Mesodermal cell (in vitro differentiated cells): Measurements from ENCODE around the gene CLEC14A.

ENCODE experiments used
- H3K27ac ChIP-seq: 2 replicates; pipeline ENCODE4 v1.7.0; 2013; ENCODE audit warnings: mild to moderate bottlenecking, low read depth, low read length, moderate library complexity; ENCODE audit not compliant: severe bottlenecking
- H3K36me3 ChIP-seq: 2 replicates; pipeline ENCODE4 v1.7.1; 2013; ENCODE audit warnings: mild to moderate bottlenecking, low read length, moderate library complexity; ENCODE audit not compliant: control insufficient read depth, insufficient read depth
- H3K4me1 ChIP-seq: one replicate; pipeline ENCODE4 v1.7.1; 2013; ENCODE audit warnings: mild to moderate bottlenecking, low read length; ENCODE audit not compliant: insufficient read depth, control insufficient read depth, poor library complexity, severe bottlenecking
- H3K4me3 ChIP-seq: 2 replicates; pipeline ENCODE4 v1.7.0; 2013; ENCODE audit warnings: low read length, control low read depth, mild to moderate bottlenecking; ENCODE audit not compliant: insufficient read depth, poor library complexity, severe bottlenecking; ENCODE audit errors: extremely low read depth
- H3K9me3 ChIP-seq: 2 replicates; pipeline ENCODE4 v1.7.1; 2013; ENCODE audit warnings: mild to moderate bottlenecking, low read length, moderate library complexity; ENCODE audit not compliant: control insufficient read depth
- WGBS, 2 experiments: methylation state at CpG; one replicate each; pipeline ENCODE4 v1.1.5; 2013; ENCODE audit warnings: missing lambda C conversion rate in 2 of 2; ENCODE audit not compliant: insufficient coverage in 2 of 2; 5-methylcytosine and 5-hydroxymethylcytosine counted together

CLEC14A gene

DNA sequence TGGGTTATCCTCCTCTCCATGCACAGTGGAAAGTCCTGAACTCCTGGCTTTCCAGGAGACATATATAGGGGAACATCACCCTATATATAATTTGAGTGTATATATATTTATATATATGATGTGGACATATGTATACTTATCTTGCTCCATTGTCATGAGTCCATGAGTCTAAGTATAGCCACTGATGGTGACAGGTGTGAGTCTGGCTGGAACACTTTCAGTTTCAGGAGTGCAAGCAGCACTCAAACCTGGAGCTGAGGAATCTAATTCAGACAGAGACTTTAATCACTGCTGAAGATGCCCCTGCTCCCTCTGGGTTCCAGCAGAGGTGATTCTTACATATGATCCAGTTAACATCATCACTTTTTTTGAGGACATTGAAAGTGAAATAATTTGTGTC lies 43.8 kb downstream of the CLEC14A start:
- no peaks in the 10 kb centered on the region for H3K36me3 ChIP-seq
- no peaks in the 10 kb centered on the region for H3K9me3 ChIP-seq
- peaks cover 6% of the 10 kb centered on the region for H3K4me1 ChIP-seq
- H3K27ac ChIP-seq = no peak overlapping the region
- no peak overlapping the region for H3K4me3 ChIP-seq

DNA sequence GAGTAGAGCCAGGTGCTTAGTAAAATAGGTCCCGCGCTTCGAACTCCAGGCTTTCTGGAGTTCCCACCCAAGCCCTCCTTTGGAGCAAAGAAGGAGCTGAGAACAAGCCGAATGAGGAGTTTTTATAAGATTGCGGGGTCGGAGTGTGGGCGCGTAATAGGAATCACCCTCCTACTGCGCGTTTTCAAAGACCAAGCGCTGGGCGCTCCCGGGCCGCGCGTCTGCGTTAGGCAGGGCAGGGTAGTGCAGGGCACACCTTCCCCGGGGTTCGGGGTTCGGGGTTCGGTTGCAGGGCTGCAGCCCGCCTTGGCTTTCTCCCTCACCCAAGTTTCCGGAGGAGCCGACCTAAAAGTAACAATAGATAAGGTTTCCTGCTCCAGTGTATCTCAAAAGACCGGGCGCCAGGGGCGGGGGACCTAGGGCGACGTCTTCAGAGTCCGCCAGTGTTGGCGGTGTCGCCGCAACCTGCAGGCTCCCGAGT lies 44.6 kb downstream of the CLEC14A start:
- 6 to 9% methylated on average over 26 to 27 of the region's 34 CpGs for WGBS, 2 experiments
- H3K27ac ChIP-seq = no peak overlapping the region
- peak overlapping the region; percentile 24 for H3K4me3 ChIP-seq

DNA sequence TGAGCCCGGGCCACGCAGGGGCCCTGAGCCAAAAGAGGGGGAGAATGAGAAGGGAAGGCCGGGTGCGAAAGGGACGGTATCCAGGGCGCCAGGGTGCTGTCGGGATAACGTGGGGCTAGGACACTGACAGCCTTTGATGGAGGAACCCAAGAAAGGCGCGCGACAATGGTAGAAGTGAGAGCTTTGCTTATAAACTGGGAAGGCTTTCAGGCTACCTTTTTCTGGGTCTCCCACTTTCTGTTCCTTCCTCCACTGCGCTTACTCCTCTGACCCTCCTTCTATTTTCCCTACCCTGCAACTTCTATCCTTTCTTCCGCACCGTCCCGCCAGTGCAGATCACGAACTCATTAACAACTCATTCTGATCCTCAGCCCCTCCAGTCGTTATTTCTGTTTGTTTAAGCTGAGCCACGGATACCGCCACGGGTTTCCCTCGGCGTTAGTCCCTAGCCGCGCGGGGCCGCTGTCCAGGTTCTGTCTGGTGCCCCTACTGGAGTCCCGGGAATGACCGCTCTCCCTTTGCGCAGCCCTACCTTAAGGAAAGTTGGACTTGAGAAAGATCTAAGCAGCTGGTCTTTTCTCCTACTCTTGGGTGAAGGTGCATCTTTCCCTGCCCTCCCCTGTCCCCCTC lies 45.2 kb downstream of the CLEC14A start:
- peak overlapping the region; percentile 24 for H3K4me3 ChIP-seq
- peaks cover 6% of the 10 kb centered on the region for H3K4me1 ChIP-seq
- H3K36me3 ChIP-seq = no peaks in the 10 kb centered on the region
- no peak overlapping the region for H3K27ac ChIP-seq
- H3K9me3 ChIP-seq = no peaks in the 10 kb centered on the region
- 7 to 9% methylated on average over 27 to 28 of the region's 29 CpGs for WGBS, 2 experiments

More for the DNA sequence above, 44.6 kb downstream of the CLEC14A start:
- no peaks in the 10 kb centered on the region for H3K9me3 ChIP-seq
- H3K36me3 ChIP-seq = no peaks in the 10 kb centered on the region
- H3K4me1 ChIP-seq = peaks cover 6% of the 10 kb centered on the region

DNA sequence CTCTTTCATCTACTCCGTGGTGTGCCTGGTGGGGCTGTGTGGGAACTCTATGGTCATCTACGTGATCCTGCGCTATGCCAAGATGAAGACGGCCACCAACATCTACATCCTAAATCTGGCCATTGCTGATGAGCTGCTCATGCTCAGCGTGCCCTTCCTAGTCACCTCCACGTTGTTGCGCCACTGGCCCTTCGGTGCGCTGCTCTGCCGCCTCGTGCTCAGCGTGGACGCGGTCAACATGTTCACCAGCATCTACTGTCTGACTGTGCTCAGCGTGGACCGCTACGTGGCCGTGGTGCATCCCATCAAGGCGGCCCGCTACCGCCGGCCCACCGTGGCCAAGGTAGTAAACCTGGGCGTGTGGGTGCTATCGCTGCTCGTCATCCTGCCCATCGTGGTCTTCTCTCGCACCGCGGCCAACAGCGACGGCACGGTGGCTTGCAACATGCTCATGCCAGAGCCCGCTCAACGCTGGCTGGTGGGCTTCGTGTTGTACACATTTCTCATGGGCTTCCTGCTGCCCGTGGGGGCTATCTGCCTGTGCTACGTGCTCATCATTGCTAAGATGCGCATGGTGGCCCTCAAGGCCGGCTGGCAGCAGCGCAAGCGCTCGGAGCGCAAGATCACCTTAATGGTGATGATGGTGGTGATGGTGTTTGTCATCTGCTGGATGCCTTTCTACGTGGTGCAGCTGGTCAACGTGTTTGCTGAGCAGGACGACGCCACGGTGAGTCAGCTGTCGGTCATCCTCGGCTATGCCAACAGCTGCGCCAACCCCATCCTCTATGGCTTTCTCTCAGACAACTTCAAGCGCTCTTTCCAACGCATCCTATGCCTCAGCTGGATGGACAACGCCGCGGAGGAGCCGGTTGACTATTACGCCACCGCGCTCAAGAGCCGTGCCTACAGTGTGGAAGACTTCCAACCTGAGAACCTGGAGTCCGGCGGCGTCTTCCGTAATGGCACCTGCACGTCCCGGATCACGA lies 46.0 kb downstream of the CLEC14A start:
- Histone ChIP-seq H3K4me3 (peak overlapping the region; percentile 21), H3K27ac (no peak overlapping the region), H3K4me1 (peaks cover 6% of the 10 kb centered on the region), H3K36me3 (no peaks in the 10 kb centered on the region), H3K9me3 (no peaks in the 10 kb centered on the region)
- 24 to 29% methylated on average over 56 to 65 of the region's 69 CpGs for WGBS, 2 experiments

DNA sequence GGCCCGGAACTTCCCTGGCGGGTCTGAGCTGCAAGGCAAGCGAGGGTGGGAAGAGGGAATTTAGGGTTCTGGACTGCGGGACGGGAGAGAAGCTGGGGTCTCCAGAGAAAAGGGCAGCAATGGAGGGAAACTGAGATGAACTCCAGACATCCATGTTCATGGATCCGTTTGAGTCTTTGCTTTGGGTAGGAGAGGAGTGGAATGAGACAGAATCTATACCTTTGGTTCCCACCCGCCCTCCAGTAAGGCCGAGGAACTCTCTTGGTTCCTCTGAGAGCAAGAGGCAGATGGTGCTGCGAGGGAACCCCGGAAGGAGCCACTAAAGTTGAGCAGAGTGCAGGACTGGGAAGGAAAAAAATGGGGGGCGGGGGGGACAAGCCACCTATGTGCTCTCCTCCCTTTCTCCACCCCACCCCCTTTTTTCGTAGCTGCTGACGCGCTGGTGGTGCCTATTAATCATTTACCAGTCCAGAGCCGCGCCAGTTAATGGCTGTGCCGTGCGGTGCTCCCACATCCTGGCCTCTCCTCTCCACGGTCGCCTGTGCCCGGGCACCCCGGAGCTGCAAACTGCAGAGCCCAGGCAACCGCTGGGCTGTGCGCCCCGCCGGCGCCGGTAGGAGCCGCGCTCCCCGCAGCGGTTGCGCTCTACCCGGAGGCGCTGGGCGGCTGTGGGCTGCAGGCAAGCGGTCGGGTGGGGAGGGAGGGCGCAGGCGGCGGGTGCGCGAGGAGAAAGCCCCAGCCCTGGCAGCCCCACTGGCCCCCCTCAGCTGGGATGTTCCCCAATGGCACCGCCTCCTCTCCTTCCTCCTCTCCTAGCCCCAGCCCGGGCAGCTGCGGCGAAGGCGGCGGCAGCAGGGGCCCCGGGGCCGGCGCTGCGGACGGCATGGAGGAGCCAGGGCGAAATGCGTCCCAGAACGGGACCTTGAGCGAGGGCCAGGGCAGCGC lies 47.0 kb downstream of the CLEC14A start:
- no peaks in the 10 kb centered on the region for H3K9me3 ChIP-seq
- peaks cover 6% of the 10 kb centered on the region for H3K4me1 ChIP-seq
- H3K4me3 ChIP-seq = peak overlapping the region; percentile 27
- no peaks in the 10 kb centered on the region for H3K36me3 ChIP-seq
- WGBS, 2 experiments = 3 to 4% methylated on average over 14 to 40 of the region's 59 CpGs
- H3K27ac ChIP-seq = no peak overlapping the region

DNA sequence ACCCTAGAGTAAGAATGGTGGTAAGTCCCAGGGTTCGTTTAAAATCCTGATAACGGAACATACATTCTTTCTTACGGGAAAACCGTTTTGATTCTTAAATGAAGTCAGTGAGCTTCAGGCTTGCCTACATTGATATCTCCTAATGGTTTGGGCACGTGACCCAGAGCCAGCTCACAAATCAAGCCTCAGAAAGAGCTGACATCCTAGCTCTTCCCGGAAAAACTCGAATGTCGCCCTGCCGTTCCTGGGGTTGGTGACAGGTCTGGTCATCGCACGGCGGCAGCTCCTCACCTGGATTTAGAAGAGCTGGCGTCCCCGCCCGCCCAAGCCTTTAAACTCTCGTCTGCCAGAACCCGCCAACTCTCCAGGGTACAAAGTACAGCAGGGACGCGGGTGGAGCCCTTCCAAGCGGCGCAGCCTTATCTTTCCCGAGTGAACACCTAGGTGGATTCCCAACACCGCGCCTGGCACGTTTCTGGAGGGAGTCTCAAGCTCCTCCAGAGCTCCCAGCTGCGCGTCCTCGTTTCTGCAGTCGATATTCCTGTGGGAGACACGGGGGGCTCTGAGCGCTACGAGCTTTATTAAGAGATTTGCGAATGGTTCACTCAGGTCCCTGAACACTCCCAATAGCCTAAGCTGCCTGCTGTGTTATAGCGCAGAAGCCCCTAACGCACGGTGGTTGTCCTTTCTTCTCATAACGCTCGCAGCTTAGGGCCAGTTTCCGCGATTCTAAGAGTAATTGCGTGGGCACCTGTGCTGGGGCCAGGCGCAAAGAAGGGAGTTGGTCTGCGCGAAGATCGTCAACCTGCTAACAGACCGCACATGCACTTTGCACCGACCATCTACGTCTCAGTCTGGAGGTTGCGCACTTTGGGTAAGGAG lies 47.9 kb downstream of the CLEC14A start, which contains the start of gene SSTR1:
Gene SSTR1 (plus strand): TSS at position 169 of the 882 bp plus-strand sequence. CDS start 1,486 bp downstream, outside the sequence.
- H3K4me1 ChIP-seq = peaks cover 6% of the 10 kb centered on the region
- H3K36me3 ChIP-seq = no peaks in the 10 kb centered on the region
- no peak within 1 kb of the TSS for H3K27ac ChIP-seq
- WGBS, 2 experiments = 2 to 3% methylated on average over 33 to 36 of the region's 49 CpGs
- H3K9me3 ChIP-seq = no peaks in the 10 kb centered on the region
- peak within 1 kb of the TSS; percentile 27 for H3K4me3 ChIP-seq

DNA sequence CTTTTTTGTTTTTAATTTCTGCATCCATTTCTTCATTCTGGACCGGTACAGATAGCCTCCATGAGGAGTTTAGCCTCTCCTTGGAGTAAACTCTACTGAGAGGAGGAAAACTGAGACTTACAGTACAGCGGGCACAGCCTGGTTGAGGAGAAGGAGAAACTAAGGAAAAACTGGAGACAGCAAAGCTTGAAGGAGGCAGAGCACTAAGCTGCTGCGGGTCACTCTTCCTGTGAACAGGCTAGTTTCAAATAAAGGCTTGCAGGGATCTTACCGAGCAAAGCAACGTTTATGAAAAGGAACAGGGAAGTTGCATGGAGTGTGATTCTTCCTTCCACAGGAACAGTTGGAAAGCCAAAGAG lies 48.5 kb downstream of the CLEC14A start:
- WGBS, 2 experiments = 10 to 12% methylated on average over 3 to 5 of the region's 5 CpGs

DNA sequence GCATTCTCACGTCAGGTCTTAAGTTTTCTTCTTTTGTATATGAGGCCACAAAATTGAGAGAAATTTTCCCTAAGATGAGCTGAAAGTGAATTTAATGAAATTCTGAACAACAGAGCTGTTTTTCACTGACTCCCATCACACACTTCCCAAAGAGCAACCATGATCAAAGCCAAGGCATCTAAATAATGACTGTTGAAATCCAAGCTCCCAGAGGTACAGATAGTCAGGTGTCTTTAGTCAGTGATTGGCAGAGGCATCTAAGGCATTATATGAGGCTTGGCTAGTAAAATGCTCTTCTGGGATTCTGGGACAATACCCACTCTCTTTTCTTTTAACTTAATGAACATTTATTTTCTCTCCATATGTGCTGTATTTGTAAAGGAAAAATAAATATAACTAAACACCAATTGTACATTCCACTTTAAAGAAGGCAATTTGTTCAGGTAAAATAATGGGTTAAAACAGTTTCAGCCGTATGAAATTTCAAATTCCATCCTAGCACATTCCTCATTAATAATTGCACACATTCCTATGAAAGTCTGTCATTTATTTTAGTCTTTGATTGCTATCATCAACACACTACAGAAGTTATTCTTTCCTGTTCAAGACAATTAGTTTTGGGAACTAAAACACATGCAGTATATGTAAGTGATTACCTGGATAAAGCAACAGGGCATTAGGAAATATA lies 49.1 kb downstream of the CLEC14A start:
- Histone ChIP-seq H3K4me3 (no peak overlapping the region), H3K36me3 (no peaks in the 10 kb centered on the region), H3K27ac (no peak overlapping the region), H3K9me3 (no peaks in the 10 kb centered on the region), H3K4me1 (peaks cover 6% of the 10 kb centered on the region)
- WGBS, 2 experiments = no CpG with 5 or more reads among the region's 2 CpGs

More for the DNA sequence above, 48.5 kb downstream of the CLEC14A start:
- Histone ChIP-seq H3K36me3 (no peaks in the 10 kb centered on the region), H3K4me1 (peaks cover 6% of the 10 kb centered on the region), H3K9me3 (no peaks in the 10 kb centered on the region), H3K27ac (no peak overlapping the region), H3K4me3 (no peak overlapping the region)

DNA sequence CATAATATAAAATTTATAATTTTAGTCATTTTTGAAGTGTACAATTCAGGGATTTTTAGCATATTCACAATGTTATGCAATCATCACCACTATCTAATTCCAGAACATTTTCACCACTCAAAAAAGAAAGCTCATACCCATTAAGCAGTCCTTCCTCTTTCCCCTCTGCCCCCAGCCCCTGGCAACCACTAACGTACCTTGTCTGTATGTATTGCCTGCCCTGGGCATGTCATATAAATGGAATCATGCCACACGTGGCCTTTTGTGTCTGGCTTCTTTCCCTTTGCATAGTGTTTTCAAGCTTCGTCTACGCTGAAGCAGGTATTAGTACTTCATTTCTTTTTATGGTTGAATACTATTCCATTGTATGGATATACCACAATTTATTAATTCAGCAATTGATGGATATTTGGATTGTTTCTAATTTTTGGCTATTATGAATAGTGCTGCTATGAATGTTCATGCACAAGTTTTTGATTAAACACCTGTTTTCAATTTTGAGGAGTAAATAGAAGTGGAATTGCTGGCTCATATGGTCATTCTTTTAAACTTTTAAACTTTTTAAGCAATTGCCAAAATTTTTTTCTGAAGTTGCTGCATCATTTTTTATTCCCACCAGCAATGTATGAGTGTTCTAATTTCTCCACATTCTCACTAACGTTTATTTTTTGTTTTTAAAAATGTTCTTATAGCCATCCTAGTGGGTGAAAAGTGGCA lies 49.8 kb downstream of the CLEC14A start:
- Histone ChIP-seq H3K27ac (no peak overlapping the region), H3K36me3 (no peaks in the 10 kb centered on the region), H3K9me3 (no peaks in the 10 kb centered on the region), H3K4me1 (peaks cover 6% of the 10 kb centered on the region), H3K4me3 (no peak overlapping the region)
- 78% methylated on average over 1 of the region's 5 CpGs; no CpG with 5 or more reads in 1 of the 2 experiments for WGBS, 2 experiments
